Aorta (tissue), 5 donors: ENCODE results near the gene YPEL1. TPM values are rescaled to one million over a fixed set of nuclear protein-coding genes. Genes with fewer than 3 reads are reported as not detected.
A peak's percentile ranks its signal among the peaks of the same experiment; 100 is the strongest.
"Not testable (repeated sequence)": the region's sequence is repeated elsewhere in the genome, so short reads cannot be mapped to it uniquely, and the experiment has no call there.

Experiments
- ATAC-seq: fragments of 200-7000 bp; cut with Tn5 transposase; one replicate; pipeline ENCODE4 v1.9.1; 2022; ENCODE audit warnings: moderate library complexity; ENCODE audit not compliant: low FRiP score
- DNase-seq, 2 donors: peaks; one replicate each; pipeline ENCODE4 v3.0.0-alpha.2; 2020
- H3K27ac ChIP-seq, 2 donors: one replicate each; pipeline ENCODE4 v1.5.1; 2013; ENCODE audit warnings: low read length in 2 of 2, mild to moderate bottlenecking in 2 of 2, moderate library complexity in 2 of 2, control low read depth in 1 of 2, inconsistent platforms in 1 of 2, low read depth in 1 of 2
- H3K27me3 ChIP-seq, 2 donors: one replicate each; pipeline ENCODE4 v1.6.1; 2013; ENCODE audit warnings: control low read depth in 1 of 2, low read length in 1 of 2, mild to moderate bottlenecking in 1 of 2, moderate library complexity in 1 of 2; ENCODE audit not compliant: insufficient read depth in 2 of 2, control insufficient read depth in 1 of 2
- H3K36me3 ChIP-seq, 2 donors: one replicate each; pipeline ENCODE4 v1.6.1; 2013; ENCODE audit warnings: control low read depth in 1 of 2, low read length in 1 of 2, mild to moderate bottlenecking in 1 of 2; ENCODE audit not compliant: insufficient read depth in 2 of 2, control insufficient read depth in 1 of 2
- H3K4me1 ChIP-seq, 2 donors: one replicate each; pipeline ENCODE4 v1.6.1; 2013; ENCODE audit warnings: low read length in 2 of 2, control low read depth in 1 of 2, mild to moderate bottlenecking in 1 of 2, moderate library complexity in 1 of 2; ENCODE audit not compliant: insufficient read depth in 2 of 2, control insufficient read depth in 1 of 2
- H3K4me3 ChIP-seq, 2 donors: one replicate each; pipeline ENCODE4 v1.5.1; 2013; ENCODE audit warnings: low read length in 2 of 2, control low read depth in 1 of 2, mild to moderate bottlenecking in 1 of 2
- H3K9me3 ChIP-seq: one replicate; pipeline ENCODE4 v1.6.1; 2013; ENCODE audit warnings: mild to moderate bottlenecking, low read length; ENCODE audit not compliant: control insufficient read depth
- WGBS, 2 donors: extraction: QIAGEN DNeasy Blood & Tissue Kit; methylation state at CpG; one replicate each; pipeline ENCODE4 v1.1.7; 2013; 5-methylcytosine and 5-hydroxymethylcytosine counted together
- intact Hi-C, 2 donors: fragments of 100-400 bp; cut with DNase I; formaldehyde crosslinking; loops; one replicate each; pipeline versions ENCODE4 v1.14.2 to v1.15.0; 2022
- polyA plus RNA-seq, 2 donors: library from polyadenylated mRNA; stranded (reverse); fragments of 200-250 nt; gene quantifications; one replicate each; pipeline ENCODE4 v1.2.3, GENCODE V29; 2013
- total RNA-seq, 2 donors: library from RNA; stranded (reverse); fragmentation: NEBNext Ultra II Directional; extraction: Animal tissue kit (Norgen Biotek cat#: 25700); gene quantifications; one replicate each; pipeline ENCODE4 v1.2.1, GENCODE V29; 2021
- donor health status: healthy with polysubstance abuse.
- donor health status: Bipolar disorder and iron deficiency.
- donor health status: DM: no; HTN: no; CAD: no.
- donor health status: DM: no; HTN: no; CAD: no.
- donor health status: DM: yes; HTN: yes; CAD: no.

Gene YPEL1
- total and polyA plus RNA-seq, 4 donors = 2.0 to 9.1 (median 4.8) TPM

- 98 to 100% methylated on average over 10 of the region's 10 CpGs for WGBS, 2 donors
- not testable (repeated sequence) for H3K27me3 ChIP-seq, ATAC-seq
These were observed 15.3 kb downstream of the YPEL1 start for GRCh38 chr22:21720191-21720859.

DNA sequence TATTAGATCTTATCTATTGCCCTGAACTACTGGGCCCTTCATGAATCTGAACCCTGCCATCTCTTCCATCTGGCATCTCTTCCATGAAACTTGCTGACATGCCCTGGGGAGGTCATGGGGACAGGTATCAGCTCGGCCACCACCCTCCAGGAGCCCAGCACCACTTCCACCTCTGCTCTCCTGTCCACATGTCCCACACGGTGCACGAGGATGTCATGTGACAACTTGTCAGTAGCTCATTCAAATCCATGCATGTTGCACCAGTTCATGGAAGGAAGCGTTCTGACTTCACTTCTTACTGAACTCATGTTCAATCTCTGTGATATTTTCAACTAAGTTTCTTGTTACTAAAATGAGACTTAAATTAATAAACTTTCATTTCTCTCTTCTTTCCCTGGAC, 16.6 kb downstream of the YPEL1 start:
- ATAC-seq (no peak), DNase-seq (no peak)
- H3K27ac ChIP-seq = no peak overlapping the region
- H3K27me3 ChIP-seq = no peaks in the 10 kb centered on the region
- H3K4me3 ChIP-seq = no peak overlapping the region
- H3K4me1 ChIP-seq = no peaks in the 10 kb centered on the region
- WGBS, 2 donors = 67 to 68% methylated on average over 4 of the region's 4 CpGs
- intact Hi-C loops = no loop called here
- no peaks in the 10 kb centered on the region for H3K9me3 ChIP-seq
- no peaks in the 10 kb centered on the region for H3K36me3 ChIP-seq

More at GRCh38 chr22:21720191-21720859, 15.3 kb downstream of the YPEL1 start:
- H3K4me3 ChIP-seq, H3K9me3 ChIP-seq, H3K36me3 ChIP-seq, intact Hi-C loops, DNase-seq, H3K27ac ChIP-seq, H3K4me1 ChIP-seq: not testable (repeated sequence)

- WGBS, 2 donors = 87 to 88% methylated on average over 4 of the region's 4 CpGs
- H3K36me3 ChIP-seq = no peaks in the 10 kb centered on the region
- no peak overlapping the region for H3K4me3 ChIP-seq
These were observed 17.1 kb downstream of the YPEL1 start for GRCh38 chr22:21718499-21718898.

GRCh38 chr22:21716395-21717122, 19.0 kb downstream of the YPEL1 start:
- H3K9me3 ChIP-seq, DNase-seq, H3K27ac ChIP-seq, H3K36me3 ChIP-seq, H3K27me3 ChIP-seq, H3K4me1 ChIP-seq, ATAC-seq, intact Hi-C loops, H3K4me3 ChIP-seq: not testable (repeated sequence)
- 93 to 95% methylated on average over 13 to 14 of the region's 15 CpGs for WGBS, 2 donors

More at GRCh38 chr22:21718499-21718898, 17.1 kb downstream of the YPEL1 start:
- no peak for DNase-seq
- intact Hi-C loops = no loop called here
- Histone ChIP-seq H3K4me1 (no peaks in the 10 kb centered on the region), H3K27ac (no peak overlapping the region), H3K27me3 (no peaks in the 10 kb centered on the region), H3K9me3 (no peaks in the 10 kb centered on the region)
- ATAC-seq = no peak

- H3K9me3 ChIP-seq = no peaks in the 10 kb centered on the region
- H3K4me3 ChIP-seq = no peak overlapping the region
- H3K27ac ChIP-seq = no peak overlapping the region
- WGBS, 2 donors = 79 to 86% methylated on average over 3 of the region's 3 CpGs
- H3K36me3 ChIP-seq = no peaks in the 10 kb centered on the region
- intact Hi-C loops = loop anchor here in 1 of 2 donors (2.0 kb wide), 1 partner anchor 230 kb away; no protein-coding TSS in a partner anchor
- no peaks in the 10 kb centered on the region for H3K27me3 ChIP-seq
- DNase-seq = no peak
- ATAC-seq = no peak
- no peaks in the 10 kb centered on the region for H3K4me1 ChIP-seq
These were observed 20.8 kb downstream of the YPEL1 start for GRCh38 chr22:21714786-21715185.

DNA sequence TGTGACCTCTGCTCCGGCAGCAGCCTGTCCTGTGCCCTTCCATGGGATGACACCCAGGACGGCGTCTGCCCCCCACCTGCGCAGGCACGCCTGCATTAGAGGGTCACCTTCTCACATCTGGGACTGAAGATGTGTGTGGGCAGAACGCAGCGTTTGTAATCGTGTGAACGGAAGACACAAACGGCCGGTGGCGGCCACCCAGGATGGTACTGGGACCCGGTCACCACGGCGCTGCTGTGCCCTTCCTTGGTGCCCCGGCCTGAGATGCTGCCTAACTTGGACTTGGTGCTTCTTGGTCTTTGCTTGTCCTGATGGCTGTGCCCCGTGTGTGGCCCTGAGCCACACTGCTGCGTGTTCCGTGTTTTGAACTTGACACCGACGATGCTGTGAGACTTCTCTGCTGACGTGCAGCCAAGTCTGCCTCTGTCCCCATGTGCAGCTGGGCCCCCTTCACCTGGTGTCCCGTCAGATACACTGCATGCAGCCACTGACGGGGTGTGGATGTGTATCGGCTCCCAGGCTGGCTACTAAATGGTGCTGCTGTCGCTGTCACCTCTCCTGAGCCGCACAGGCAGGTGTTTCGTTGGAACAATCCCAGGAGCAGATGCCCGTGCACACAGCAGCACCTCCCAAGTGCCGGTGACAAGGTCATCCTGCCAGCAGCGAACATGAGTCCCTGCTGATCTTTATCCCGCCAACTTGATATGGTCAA, 21.4 kb downstream of the YPEL1 start:
- H3K4me1 ChIP-seq = no peaks in the 10 kb centered on the region
- H3K27me3 ChIP-seq = no peaks in the 10 kb centered on the region
- ATAC-seq (peak; percentile 43), DNase-seq (no peak)
- no peak overlapping the region for H3K4me3 ChIP-seq
- intact Hi-C loops = loop anchor here in 1 of 2 donors (2.0 kb wide), 1 partner anchor 231 kb away; no protein-coding TSS in a partner anchor
- H3K9me3 ChIP-seq = no peaks in the 10 kb centered on the region
- 84 to 85% methylated on average over 32 of the region's 32 CpGs for WGBS, 2 donors
- H3K27ac ChIP-seq = no peak overlapping the region
- H3K36me3 ChIP-seq = no peaks in the 10 kb centered on the region

GRCh38 chr22:21713428-21714058, 22.1 kb downstream of the YPEL1 start:
- no peak for DNase-seq
- ATAC-seq = peak; percentile 15
- H3K27ac ChIP-seq = peak overlapping the region in 1 of 2 donors; percentile 43
- no peaks in the 10 kb centered on the region for H3K27me3 ChIP-seq
- WGBS, 2 donors = 45 to 50% methylated on average over 9 of the region's 9 CpGs
- intact Hi-C loops = loop anchor here (1.0 to 2.0 kb wide), 4 partner anchors 225 to 239 kb away; partner anchors contain the start of gene PPM1F (in 1 of the 2)
- no peaks in the 10 kb centered on the region for H3K36me3 ChIP-seq
- no peak overlapping the region for H3K4me3 ChIP-seq
- H3K9me3 ChIP-seq = no peaks in the 10 kb centered on the region
- no peaks in the 10 kb centered on the region for H3K4me1 ChIP-seq

- DNase-seq (peak in 1 of 2 donors; percentile 75), ATAC-seq (peak; percentile 93)
- Histone ChIP-seq H3K36me3 (no peaks in the 10 kb centered on the region), H3K27me3 (no peaks in the 10 kb centered on the region), H3K4me1 (no peaks in the 10 kb centered on the region), H3K27ac (peak overlapping the region in 1 of 2 donors; percentile 43), H3K4me3 (no peak overlapping the region), H3K9me3 (no peaks in the 10 kb centered on the region)
- 4 to 8% methylated on average over 14 of the region's 14 CpGs for WGBS, 2 donors
- intact Hi-C loops = loop anchor here (1.0 to 2.0 kb wide), 3 partner anchors 225 to 240 kb away; partner anchors contain the start of gene PPM1F (in 1 of the 2)
These were observed 22.7 kb downstream of the YPEL1 start for GRCh38 chr22:21712751-21713427.
